ENCODE measurements around the gene PANX1.

PANX1 gene

GRCh38 chr11:94185416-94186084 is 56.9 kb downstream of the PANX1 start:
- no peak for DNase-seq (ENCODE audit: low read depth)
- no peak overlapping the region for H3K4me3 ChIP-seq (ENCODE audit: low read length)
- TF ChIP-seq, protein P1, sequence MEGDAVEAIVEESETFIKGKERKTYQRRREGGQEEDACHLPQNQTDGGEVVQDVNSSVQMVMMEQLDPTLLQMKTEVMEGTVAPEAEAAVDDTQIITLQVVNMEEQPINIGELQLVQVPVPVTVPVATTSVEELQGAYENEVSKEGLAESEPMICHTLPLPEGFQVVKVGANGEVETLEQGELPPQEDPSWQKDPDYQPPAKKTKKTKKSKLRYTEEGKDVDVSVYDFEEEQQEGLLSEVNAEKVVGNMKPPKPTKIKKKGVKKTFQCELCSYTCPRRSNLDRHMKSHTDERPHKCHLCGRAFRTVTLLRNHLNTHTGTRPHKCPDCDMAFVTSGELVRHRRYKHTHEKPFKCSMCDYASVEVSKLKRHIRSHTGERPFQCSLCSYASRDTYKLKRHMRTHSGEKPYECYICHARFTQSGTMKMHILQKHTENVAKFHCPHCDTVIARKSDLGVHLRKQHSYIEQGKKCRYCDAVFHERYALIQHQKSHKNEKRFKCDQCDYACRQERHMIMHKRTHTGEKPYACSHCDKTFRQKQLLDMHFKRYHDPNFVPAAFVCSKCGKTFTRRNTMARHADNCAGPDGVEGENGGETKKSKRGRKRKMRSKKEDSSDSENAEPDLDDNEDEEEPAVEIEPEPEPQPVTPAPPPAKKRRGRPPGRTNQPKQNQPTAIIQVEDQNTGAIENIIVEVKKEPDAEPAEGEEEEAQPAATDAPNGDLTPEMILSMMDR (conservative IDR thresholded peaks at IDR 0.05; ENCODE audit: low read depth, low read length): no peak

GRCh38 chr11:94186342-94187203 is 57.9 kb downstream of the PANX1 start:
- TF ChIP-seq, protein P1 (conservative IDR thresholded peaks at IDR 0.05; ENCODE audit: low read depth, low read length): no peak
- no peak overlapping the region for H3K4me3 ChIP-seq (ENCODE audit: low read length)
- no peak for DNase-seq (ENCODE audit: low read depth)

GRCh38 chr11:94193288-94193687 is 64.6 kb downstream of the PANX1 start:
- no peak overlapping the region for H3K4me3 ChIP-seq (ENCODE audit: low read length)
- TF ChIP-seq, protein P1 (conservative IDR thresholded peaks at IDR 0.05; ENCODE audit: low read depth, low read length): no peak
- no peak for DNase-seq (ENCODE audit: low read depth)

DNA sequence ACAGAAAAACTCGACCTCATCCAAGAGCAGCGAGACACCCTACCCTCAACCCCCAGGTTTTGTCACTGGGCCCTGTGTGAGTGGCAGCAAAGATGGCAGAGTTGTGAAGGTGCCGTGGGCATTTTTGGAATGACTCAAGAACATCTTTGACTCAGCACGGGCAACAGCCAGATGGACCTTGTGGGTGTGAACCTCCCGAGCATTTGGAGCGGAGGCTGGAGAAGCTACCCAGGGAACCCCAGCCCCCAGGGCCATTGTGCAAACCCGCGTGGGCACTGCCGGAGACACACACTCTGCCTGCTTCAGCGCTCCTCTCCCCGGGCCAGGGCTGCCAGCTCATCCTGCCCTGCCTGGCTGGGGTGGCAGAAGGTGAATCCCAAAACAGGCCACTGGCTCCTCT is 66.1 kb downstream of the PANX1 start:
- no peak overlapping the region for H3K4me3 ChIP-seq (ENCODE audit: low read length)
- TF ChIP-seq, protein P1 (conservative IDR thresholded peaks at IDR 0.05; ENCODE audit: low read depth, low read length): no peak
- DNase-seq (ENCODE audit: low read depth): no peak

- TF ChIP-seq, protein P1 (conservative IDR thresholded peaks at IDR 0.05; ENCODE audit: low read depth, low read length): no peak
- H3K4me3 ChIP-seq (ENCODE audit: low read length): no peak overlapping the region
- no peak for DNase-seq (ENCODE audit: low read depth)
These were observed 67.7 kb downstream of the PANX1 start for GRCh38 chr11:94196363-94196762.

DNA sequence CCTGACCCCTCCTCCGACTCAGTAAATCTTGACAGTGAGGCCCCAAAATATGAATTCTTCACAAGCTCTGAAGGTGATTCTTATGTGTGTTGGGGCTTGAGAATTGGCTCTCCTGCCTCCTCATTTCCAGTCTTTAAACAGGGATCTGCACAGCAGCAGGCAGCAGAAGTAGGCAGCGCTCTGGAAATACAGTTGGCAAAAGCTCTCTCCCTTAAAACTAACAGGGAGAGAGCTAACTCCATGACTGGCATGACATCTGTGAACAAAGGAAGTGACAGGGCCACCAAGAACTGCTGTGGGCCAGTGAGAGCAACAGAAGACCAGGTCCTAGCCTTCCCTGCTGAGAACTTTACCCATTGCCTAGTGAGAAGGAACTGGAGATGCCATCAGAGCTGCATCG is 70.1 kb downstream of the PANX1 start:
- no peak overlapping the region for H3K4me3 ChIP-seq (ENCODE audit: low read length)
- DNase-seq (ENCODE audit: low read depth): no peak
- TF ChIP-seq, protein P1 (conservative IDR thresholded peaks at IDR 0.05; ENCODE audit: low read depth, low read length): no peak

All from retinal pigment epithelial cell (primary cell).